H9 (cell line): ENCODE results near the gene KDM4C. TPM values are rescaled to one million over a fixed set of nuclear protein-coding genes. Genes with fewer than 3 reads are reported as not detected.

Experiments
- DNase-seq: peaks from one replicate; pipeline ENCODE4 v3.0.0-alpha.2; 2017
- H2AFZ ChIP-seq: one replicate; pipeline ENCODE4 v1.6.1; 2013; ENCODE audit warnings: mild to moderate bottlenecking, low read length, control low read depth, moderate library complexity
- H2AK5ac ChIP-seq: 2 replicates; pipeline ENCODE4 v1.6.1; 2013; ENCODE audit warnings: low read length, control low read depth, mixed read lengths; ENCODE audit not compliant: insufficient read length
- H2BK120ac ChIP-seq: one replicate; pipeline ENCODE4 v1.6.1; 2013; ENCODE audit warnings: low read depth, mild to moderate bottlenecking, low read length, control low read depth, inconsistent platforms; ENCODE audit not compliant: poor library complexity, severe bottlenecking
- H2BK12ac ChIP-seq: 2 replicates; pipeline ENCODE4 v1.6.1; 2013; ENCODE audit warnings: low read length, control low read depth, mixed read lengths, low read depth; ENCODE audit not compliant: insufficient read length
- H2BK15ac ChIP-seq: 2 replicates; pipeline ENCODE4 v1.6.1; 2013; ENCODE audit warnings: low read depth, low read length, control low read depth
- H2BK20ac ChIP-seq: one replicate; pipeline ENCODE4 v1.6.1; 2013; ENCODE audit warnings: low read depth, mild to moderate bottlenecking, low read length, control low read depth, inconsistent platforms; ENCODE audit not compliant: poor library complexity, severe bottlenecking
- H2BK5ac ChIP-seq: 2 replicates; pipeline ENCODE4 v1.6.1; 2013; ENCODE audit warnings: low read length, control low read depth, mixed read lengths; ENCODE audit not compliant: insufficient read length
- H3K14ac ChIP-seq: 2 replicates; pipeline ENCODE4 v1.6.1; 2013; ENCODE audit warnings: low read length, control low read depth; ENCODE audit not compliant: insufficient read depth
- H3K18ac ChIP-seq: 2 replicates; pipeline ENCODE4 v1.6.1; 2013; ENCODE audit warnings: low read depth, mild to moderate bottlenecking, mixed read lengths, low read length, control low read depth; ENCODE audit not compliant: insufficient read length
- H3K23ac ChIP-seq: 2 replicates; pipeline ENCODE4 v1.6.1; 2013; ENCODE audit warnings: low read length, control low read depth, mixed read lengths, low read depth; ENCODE audit not compliant: insufficient read length
- H3K23me2 ChIP-seq: 2 replicates; pipeline ENCODE4 v1.6.1; 2013; ENCODE audit warnings: low read depth, mild to moderate bottlenecking, mixed read lengths, low read length, control low read depth; ENCODE audit not compliant: insufficient read length, poor library complexity, severe bottlenecking
- H3K27ac ChIP-seq: 2 replicates; pipeline ENCODE4 v1.5.1; 2013; ENCODE audit warnings: low read length, control low read depth, mixed read lengths, low read depth; ENCODE audit not compliant: insufficient read length
- H3K27me3 ChIP-seq: 2 replicates; pipeline ENCODE4 v1.6.1; 2013; ENCODE audit warnings: low read length, control low read depth, inconsistent platforms; ENCODE audit not compliant: insufficient read depth
- H3K4ac ChIP-seq: 2 replicates; pipeline ENCODE4 v1.6.1; 2013; ENCODE audit warnings: low read depth, mild to moderate bottlenecking, control low read depth, inconsistent platforms, low read length, moderate library complexity
- H3K4me1 ChIP-seq: 2 replicates; pipeline ENCODE4 v1.6.1; 2013; ENCODE audit warnings: low read length, control low read depth, inconsistent platforms; ENCODE audit not compliant: insufficient read depth
- H3K4me2 ChIP-seq: 2 replicates; pipeline ENCODE4 v1.6.1; 2013; ENCODE audit warnings: low read length, control low read depth, mixed read lengths; ENCODE audit not compliant: insufficient read length, insufficient read depth
- H3K56ac ChIP-seq: 2 replicates; pipeline ENCODE4 v1.6.1; 2013; ENCODE audit warnings: low read depth, mild to moderate bottlenecking, mixed read lengths, low read length, control low read depth; ENCODE audit not compliant: insufficient read length
- H3K79me1 ChIP-seq: 2 replicates; pipeline ENCODE4 v1.6.1; 2013; ENCODE audit warnings: low read depth, mild to moderate bottlenecking, moderate library complexity, low read length, control low read depth, inconsistent platforms; ENCODE audit not compliant: insufficient read depth, poor library complexity, severe bottlenecking
- H3K79me2 ChIP-seq: 2 replicates; pipeline ENCODE4 v1.6.1; 2013; ENCODE audit warnings: low read length, control low read depth, inconsistent platforms; ENCODE audit not compliant: insufficient read depth
- H3K9ac ChIP-seq: 2 replicates; pipeline ENCODE4 v1.6.1; 2013; ENCODE audit warnings: low read length, control low read depth, mixed read lengths; ENCODE audit not compliant: insufficient read length; ENCODE audit errors: extremely low read depth
- H3K9me3 ChIP-seq: one replicate; pipeline ENCODE4 v1.6.1; 2013; ENCODE audit warnings: low read depth, low read length, inconsistent platforms; ENCODE audit not compliant: control insufficient read depth
- H3T11ph ChIP-seq: one replicate; pipeline ENCODE4 v1.6.1; 2013; ENCODE audit warnings: mild to moderate bottlenecking, low read length, control low read depth, inconsistent platforms
- H4K20me1 ChIP-seq: one replicate; pipeline ENCODE4 v1.6.1; 2013; ENCODE audit not compliant: control insufficient read depth, insufficient read length, insufficient read depth
- H4K5ac ChIP-seq: 2 replicates; pipeline ENCODE4 v1.6.1; 2013; ENCODE audit warnings: low read depth, mild to moderate bottlenecking, mixed read lengths, low read length, control low read depth; ENCODE audit not compliant: insufficient read length
- H4K8ac ChIP-seq: replicated peaks from 2 replicates; pipeline ENCODE4 v1.6.1; 2013; ENCODE audit warnings: low read length, control low read depth, mixed read lengths, low read depth; ENCODE audit not compliant: insufficient read length
- H4K91ac ChIP-seq: 2 replicates; pipeline ENCODE4 v1.6.1; 2013; ENCODE audit warnings: low read depth, mild to moderate bottlenecking, moderate library complexity, mixed read lengths, low read length, control low read depth; ENCODE audit not compliant: insufficient read length
- H3K27ac Mint-ChIP-seq, 3 experiments: 2 replicates in 2 of 3; 3 replicates in 1 of 3; pipeline ENCODE4 v1.8.0; 2020 to 2021; ENCODE audit warnings: mixed read lengths in 3 of 3, mild to moderate bottlenecking in 1 of 3, moderate library complexity in 1 of 3
- H3K27me3 Mint-ChIP-seq: 2 replicates; pipeline ENCODE4 v1.8.0; 2021; ENCODE audit warnings: low read depth, mild to moderate bottlenecking, moderate library complexity, mixed read lengths
- H3K36me3 Mint-ChIP-seq, 3 experiments: 2 replicates in 2 of 3; 3 replicates in 1 of 3; pipeline ENCODE4 v1.8.0; 2020 to 2021; ENCODE audit warnings: low read depth in 3 of 3, mixed read lengths in 3 of 3; ENCODE audit not compliant: insufficient read depth in 1 of 3
- H3K4me1 Mint-ChIP-seq, 2 experiments: 2 replicates each; pipeline ENCODE4 v1.8.0; 2020; ENCODE audit warnings: mixed read lengths in 2 of 2
- H3K4me3 Mint-ChIP-seq, 2 experiments: 2 replicates in 1 of 2; 3 replicates in 1 of 2; pipeline ENCODE4 v1.8.0; 2020 to 2021; ENCODE audit warnings: mild to moderate bottlenecking in 2 of 2, mixed read lengths in 2 of 2, moderate library complexity in 1 of 2
- H3K9me3 Mint-ChIP-seq, 2 experiments: 2 replicates in 1 of 2; 3 replicates in 1 of 2; pipeline ENCODE4 v1.8.0; 2020; ENCODE audit warnings: mild to moderate bottlenecking in 2 of 2, mixed read lengths in 2 of 2, moderate library complexity in 1 of 2
- CTCF ChIP-seq: fragments of 200-600 bp; sonication (generic); conservative IDR thresholded peaks from 3 replicates; pipeline ENCODE4 v1.8.0; 2021; ENCODE audit warnings: antibody characterized with exemption, mild to moderate bottlenecking
- WGBS: extraction: QIAGEN DNeasy Blood & Tissue Kit; methylation state at CpG from one replicate; pipeline ENCODE4 v1.1.7; 2013; ENCODE audit warnings: missing lambda C conversion rate, low lambda C conversion rate, mixed read lengths; ENCODE audit not compliant: insufficient read length; ENCODE audit errors: extremely low coverage; 5-methylcytosine and 5-hydroxymethylcytosine counted together
- total RNA-seq: library from RNA; stranded (reverse); gene quantifications from 2 replicates; pipeline ENCODE4 v1.2.1, GENCODE V29; 2021

Gene KDM4C
- total RNA-seq, 1 experiment from 2014 or later: 24.0 TPM

DNA sequence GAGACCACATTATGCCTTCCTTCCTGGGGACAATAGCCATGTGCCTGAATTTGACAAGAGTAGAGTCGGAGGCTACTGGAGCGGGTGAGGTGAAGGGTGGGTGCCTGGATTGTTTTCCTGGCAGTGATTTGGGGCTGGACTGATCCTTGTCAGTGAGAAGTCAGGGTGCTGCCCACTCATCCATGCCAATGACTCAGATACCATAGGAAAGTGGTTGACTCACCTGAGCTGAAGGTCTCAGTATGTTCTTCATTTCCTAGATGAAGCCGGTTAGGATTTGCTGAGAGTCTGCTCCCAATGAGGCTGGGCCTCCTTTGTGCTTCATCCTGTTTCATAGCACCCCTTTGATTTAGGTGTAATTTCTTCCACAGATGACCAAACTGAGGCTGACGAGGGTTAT lies 366.0 kb downstream of the KDM4C start:
- Histone ChIP-seq H3K23me2 (no peaks in the 10 kb centered on the region), H3K4me1 (no peaks in the 10 kb centered on the region; the same call in 1 of the 2 replicates), H3K4me2 (no peak overlapping the region), H3K18ac (no peak overlapping the region), H2BK120ac (no peak overlapping the region), H2BK5ac (no peak overlapping the region), H2AK5ac (no peak overlapping the region), H4K20me1 (no peaks in the 10 kb centered on the region), H3K14ac (no peak overlapping the region), H3K27me3 (no peaks in the 10 kb centered on the region), H3K79me2 (no peaks in the 10 kb centered on the region), H2BK12ac (no peak overlapping the region), H2BK20ac (no peak overlapping the region), H4K91ac (no peak overlapping the region), H3T11ph (no peak overlapping the region), H3K27ac (no peak overlapping the region), H3K9ac (no peak overlapping the region), H3K56ac (no peak overlapping the region), H3K4ac (no peak overlapping the region), H4K8ac (no peak overlapping the region), H3K79me1 (no peaks in the 10 kb centered on the region), H2BK15ac (no peak overlapping the region), H4K5ac (no peak overlapping the region), H3K23ac (no peak overlapping the region), H3K9me3 (no peaks in the 10 kb centered on the region), H2AFZ (no peak overlapping the region)
- H3K27me3 Mint-ChIP-seq: no peaks in the 10 kb centered on the region
- peaks cover 11 to 12% of the 10 kb centered on the region in 2 experiments for H3K4me1 Mint-ChIP-seq
- no CpG with 5 or more reads among the region's 4 CpGs for WGBS
- DNase-seq: no peak
- H3K27ac Mint-ChIP-seq: no peak overlapping the region; a peak in 1 of 7 replicates
- TF ChIP-seq CTCF: no peak
- no peaks in the 10 kb centered on the region for H3K9me3 Mint-ChIP-seq
- H3K4me3 Mint-ChIP-seq: no peak overlapping the region
- H3K36me3 Mint-ChIP-seq: peaks cover 0 to 3% (median 0%) of the 10 kb centered on the region in 3 experiments; a peak in 2 of 7 replicates
